B cell (primary cell): ENCODE results near the gene ZSCAN21. TPM values are rescaled to one million over a fixed set of nuclear protein-coding genes. Genes with fewer than 3 reads are reported as not detected.

Experiments
- ATAC-seq: fragments of 200-7000 bp; cut with Tn5 transposase; one replicate; pipeline ENCODE4 v1.10.0; 2021; ENCODE audit warnings: low read depth, mild to moderate bottlenecking, moderate number of reproducible peaks, moderate library complexity
- CTCF ChIA-PET: fragments of 350-600 bp; sonication (Branson Sonifier 250); formaldehyde crosslinking; loops from one replicate; lab custom pipeline; 2021; ENCODE audit warnings: antibody characterized with exemption, inconsistent platforms; lab: Charles Lee
- POLR2A ChIA-PET: fragments of 350-600 bp; sonication (Branson Sonifier 250); formaldehyde crosslinking; loops from one replicate; lab custom pipeline; 2021; ENCODE audit warnings: antibody characterized with exemption; lab: Charles Lee
- DNase-seq: peaks from one replicate; pipeline ENCODE4 v3.0.0; 2013
- H2AFZ ChIP-seq: 2 replicates; pipeline ENCODE4 v1.6.1; 2012; ENCODE audit warnings: mild to moderate bottlenecking, low read depth, low read length; ENCODE audit not compliant: insufficient read depth, poor library complexity, severe bottlenecking
- H3K27ac ChIP-seq, 2 donors: 1 replicate in 1 of 2; 2 replicates in 1 of 2; pipeline ENCODE4 v1.5.1; 2012 to 2013; ENCODE audit warnings: low read length in 2 of 2, mild to moderate bottlenecking in 2 of 2, moderate library complexity in 1 of 2
- H3K27me3 ChIP-seq, 4 experiments: fragments of 200-600 bp in 1 of 4; sonication (generic) in 1 of 4; replicated peaks in 1 of 4; 1 replicate in 2 of 4; 2 replicates in 2 of 4; pipeline versions ENCODE4 v1.6.1 to v1.7.0; 2013 to 2016; ENCODE audit warnings: low read length in 3 of 4, mild to moderate bottlenecking in 2 of 4, mixed read lengths in 1 of 4, moderate library complexity in 1 of 4; ENCODE audit not compliant: insufficient read depth in 4 of 4, control insufficient read depth in 3 of 4; ENCODE audit errors: control extremely low read depth in 1 of 4
- H3K36me3 ChIP-seq, 2 experiments: replicated peaks in 1 of 2; 1 replicate in 1 of 2; 2 replicates in 1 of 2; pipeline versions ENCODE4 v1.6.1 to v1.7.1; 2013; ENCODE audit warnings: low read length in 1 of 2; ENCODE audit not compliant: insufficient read depth in 2 of 2, control insufficient read depth in 1 of 2; ENCODE audit errors: control extremely low read depth in 1 of 2, extremely low read depth in 1 of 2
- H3K4me1 ChIP-seq, 2 donors: fragments of 200-600 bp in 1 of 2; sonication (generic) in 1 of 2; 1 replicate in 1 of 2; 2 replicates in 1 of 2; pipeline versions ENCODE4 v1.5.1 to v1.6.1; 2013 to 2017; ENCODE audit warnings: low read length in 2 of 2; ENCODE audit not compliant: control insufficient read depth in 2 of 2, insufficient read depth in 2 of 2
- H3K4me2 ChIP-seq: replicated peaks from 2 replicates; pipeline ENCODE3; 2012; ENCODE audit warnings: mild to moderate bottlenecking, low read depth, low read length; ENCODE audit not compliant: poor library complexity, severe bottlenecking
- H3K4me3 ChIP-seq, 5 experiments: fragments of 200-600 bp in 1 of 5; sonication (generic) in 1 of 5; 1 replicate in 3 of 5; 2 replicates in 2 of 5; pipeline versions ENCODE4 v1.5.1 to v1.7.0; 2011 to 2016; ENCODE audit warnings: low read length in 4 of 5, mild to moderate bottlenecking in 4 of 5, low read depth in 2 of 5, control low read depth in 1 of 5, moderate library complexity in 1 of 5; ENCODE audit not compliant: insufficient read depth in 1 of 5; ENCODE audit errors: control extremely low read depth in 1 of 5, extremely low read depth in 1 of 5
- H3K79me2 ChIP-seq: fragments of 200-600 bp; sonication (generic); one replicate; pipeline ENCODE4 v1.6.0; 2016; ENCODE audit warnings: low read length; ENCODE audit not compliant: control insufficient read depth, insufficient read depth
- H3K9ac ChIP-seq: fragments of 200-600 bp; sonication (generic); 2 replicates; pipeline ENCODE4 v1.6.1; 2017; ENCODE audit warnings: mild to moderate bottlenecking, low read length, moderate library complexity
- H3K9me3 ChIP-seq, 3 donors: one replicate each; pipeline versions ENCODE4 v1.6.1 to v1.7.1; 2013; ENCODE audit warnings: low read length in 2 of 3; ENCODE audit not compliant: control insufficient read depth in 2 of 3, insufficient read depth in 1 of 3; ENCODE audit errors: control extremely low read depth in 1 of 3
- H4K20me1 ChIP-seq: 2 replicates; pipeline ENCODE4 v1.6.0; 2012; ENCODE audit warnings: mild to moderate bottlenecking, low read length; ENCODE audit not compliant: insufficient read depth, control insufficient read depth, poor library complexity, severe bottlenecking
- H3K27ac Mint-ChIP-seq: one replicate; pipeline ENCODE4 v1.8.0; 2021; ENCODE audit warnings: mixed read lengths
- H3K27me3 Mint-ChIP-seq: one replicate; pipeline ENCODE4 v1.8.0; 2021; ENCODE audit warnings: mixed read lengths
- H3K4me1 Mint-ChIP-seq: one replicate; pipeline ENCODE4 v1.8.0; 2021; ENCODE audit warnings: mixed read lengths
- H3K4me3 Mint-ChIP-seq: one replicate; pipeline ENCODE4 v1.8.0; 2021; ENCODE audit warnings: mixed read lengths
- H3K9me3 Mint-ChIP-seq: one replicate; pipeline ENCODE4 v1.8.0; 2022; ENCODE audit warnings: mixed read lengths; ENCODE audit not compliant: insufficient read depth
- CTCF ChIP-seq: fragments of 200-600 bp; IDR thresholded peaks from one replicate; pipeline ENCODE4 v1.8.0; 2022; ENCODE audit warnings: antibody characterized with exemption, mild to moderate bottlenecking
- EZH2 ChIP-seq: IDR thresholded peaks from 2 replicates; pipeline ENCODE4 v1.6.1; 2012; ENCODE audit warnings: borderline replicate concordance, low read depth, mild to moderate bottlenecking, moderate library complexity, low read length; ENCODE audit not compliant: insufficient read depth, poor library complexity, severe bottlenecking
- WGBS: methylation state at CpG from one replicate; pipeline ENCODE4 v1.1.5; 2013; ENCODE audit warnings: missing lambda C conversion rate; ENCODE audit not compliant: insufficient coverage; 5-methylcytosine and 5-hydroxymethylcytosine counted together
- intact Hi-C: fragments of 100-400 bp; cut with micrococcal nuclease; formaldehyde crosslinking; loops from one replicate; pipeline ENCODE4 v1.10.0; 2022
- polyA plus RNA-seq: library from polyadenylated mRNA; depleted of rRNA; stranded (reverse); fragments of >200 nt; gene quantifications from 2 replicates; pipeline ENCODE4 v1.2.3, GENCODE V29; 2012
- total RNA-seq, 2 donors: library from RNA; stranded (reverse); fragments of 120-200 nt in 1 of 2; gene quantifications; 1 replicate in 1 of 2; 2 replicates in 1 of 2; pipeline versions ENCODE4 v1.2.3 to v1.2.4, GENCODE V29; 2013 to 2022

The ZSCAN21 gene
- total and polyA plus RNA-seq, 2 donors (not counting 1 experiment from before 2014, with no cell fraction given), result 6.7 to 13.2 TPM

- no peaks in the 10 kb centered on the region for H3K9me3 ChIP-seq
- no peak overlapping the region for H3K9ac ChIP-seq
- Mint-ChIP-seq H3K27ac (no peak overlapping the region), H3K27me3 (no peaks in the 10 kb centered on the region), H3K9me3 (no peaks in the 10 kb centered on the region), H3K4me1 (peaks cover 7% of the 10 kb centered on the region), H3K4me3 (no peak overlapping the region)
- no peak overlapping the region for H3K4me2 ChIP-seq
- 93% methylated on average over 14 of the region's 17 CpGs for WGBS
- TF ChIP-seq EZH2 (no peak), CTCF (no peak)
- H3K79me2 ChIP-seq, result peaks cover 4% of the 10 kb centered on the region
- no peak for DNase-seq
- H3K4me1 ChIP-seq, result peaks cover 4 to 9% of the 10 kb centered on the region in 2 donors
- CTCF ChIA-PET, result no interaction called here
- H3K27me3 ChIP-seq, result no peaks in the 10 kb centered on the region
- H2AFZ ChIP-seq, result no peak overlapping the region
- ATAC-seq, result no peak
- H4K20me1 ChIP-seq, result no peaks in the 10 kb centered on the region
- H3K36me3 ChIP-seq, result peaks cover 0 to 35% of the 10 kb centered on the region in 2 experiments
- intact Hi-C loops, result no loop called here
- H3K4me3 ChIP-seq, result no peak overlapping the region
- POLR2A ChIA-PET, result no interaction called here
- no peak overlapping the region for H3K27ac ChIP-seq
Observed at GRCh38 chr7:100106633-100107032, 57.1 kb downstream of the ZSCAN21 start.

GRCh38 chr7:100107125-100107737 is 57.7 kb downstream of the ZSCAN21 start:
- Histone ChIP-seq H4K20me1 (no peaks in the 10 kb centered on the region), H2AFZ (no peak overlapping the region), H3K4me1 (peaks cover 2 to 4% of the 10 kb centered on the region in 2 donors), H3K4me2 (no peak overlapping the region), H3K4me3 (no peak overlapping the region), H3K36me3 (peaks cover 0 to 41% of the 10 kb centered on the region in 2 experiments), H3K9ac (no peak overlapping the region), H3K79me2 (peaks cover 4% of the 10 kb centered on the region), H3K9me3 (no peaks in the 10 kb centered on the region), H3K27me3 (no peaks in the 10 kb centered on the region), H3K27ac (no peak overlapping the region)
- WGBS, result 93% methylated on average over 24 of the region's 25 CpGs
- intact Hi-C loops, result no loop called here
- ChIA-PET POLR2A (interaction anchor here (0.6 kb wide), 1 partner anchor 56 kb away, joined by 3 read pairs; no protein-coding TSS in a partner anchor), CTCF (no interaction called here)
- Mint-ChIP-seq H3K27ac (no peak overlapping the region), H3K9me3 (no peaks in the 10 kb centered on the region), H3K27me3 (no peaks in the 10 kb centered on the region), H3K4me3 (no peak overlapping the region), H3K4me1 (peaks cover 7% of the 10 kb centered on the region)
- ATAC-seq (no peak), DNase-seq (no peak)
- no peak for TF ChIP-seq EZH2
- no peak for TF ChIP-seq CTCF
